ENCODE data around the gene SRR.

Gene SRR

DNA sequence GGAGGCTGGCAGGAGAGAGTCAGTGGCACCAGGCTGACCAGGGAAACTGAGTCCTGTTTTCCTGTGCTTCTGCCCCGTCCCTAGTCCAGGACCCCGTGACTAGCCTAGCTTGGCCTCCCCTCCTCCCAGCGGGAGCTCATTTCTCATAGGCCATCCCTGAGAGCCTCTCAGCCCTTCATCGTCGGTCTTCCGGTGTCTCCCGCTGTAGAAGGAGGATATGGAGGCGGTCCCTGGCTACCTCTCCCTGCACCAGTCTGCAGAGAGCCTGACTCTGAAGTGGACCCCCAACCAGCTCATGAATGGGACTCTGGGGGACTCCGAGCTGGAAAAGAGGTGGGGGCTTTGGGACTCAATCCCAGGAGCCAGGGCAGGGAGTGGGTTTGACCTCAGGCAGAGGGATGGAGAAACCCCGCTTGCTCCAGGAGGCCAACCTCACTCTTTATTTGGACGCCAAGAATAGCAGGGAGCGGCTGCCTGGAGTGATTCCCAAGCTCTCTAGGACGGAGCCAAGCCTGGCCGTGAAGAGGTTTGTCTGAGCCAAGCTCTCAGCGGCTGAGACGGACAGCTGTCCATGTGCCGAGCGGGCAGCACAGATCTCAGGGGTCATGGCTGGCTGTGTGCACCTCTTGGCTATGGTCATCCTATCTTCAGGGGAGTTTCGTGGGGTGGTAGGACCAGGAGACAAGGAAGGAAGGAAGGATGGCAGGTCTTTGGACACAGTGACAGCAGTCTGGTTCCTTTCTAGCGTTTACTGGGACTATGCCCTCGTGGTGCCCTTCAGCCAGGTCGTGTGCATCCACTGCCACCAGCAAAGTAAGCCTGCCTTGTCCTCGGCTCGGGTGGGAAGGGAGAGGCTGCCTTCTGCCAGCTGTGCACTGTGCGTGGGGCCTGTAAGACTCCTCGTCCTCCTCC is 60.4 kb downstream of the SRR start:
- H3K27me3 Mint-ChIP-seq: no peaks in the 10 kb centered on the region
- no peaks in the 10 kb centered on the region for H3K4me1 Mint-ChIP-seq
- no peak overlapping the region for H3K4me3 Mint-ChIP-seq
- no peak overlapping the region for H3K27ac Mint-ChIP-seq
- H3K9me3 Mint-ChIP-seq: no peaks in the 10 kb centered on the region
- H3K36me3 Mint-ChIP-seq: peaks cover 15% of the 10 kb centered on the region
- ATAC-seq (ENCODE audit: low read depth): no peak
- no peak for DNase-seq (ENCODE audit: low spot score in 2 of 2)

DNA sequence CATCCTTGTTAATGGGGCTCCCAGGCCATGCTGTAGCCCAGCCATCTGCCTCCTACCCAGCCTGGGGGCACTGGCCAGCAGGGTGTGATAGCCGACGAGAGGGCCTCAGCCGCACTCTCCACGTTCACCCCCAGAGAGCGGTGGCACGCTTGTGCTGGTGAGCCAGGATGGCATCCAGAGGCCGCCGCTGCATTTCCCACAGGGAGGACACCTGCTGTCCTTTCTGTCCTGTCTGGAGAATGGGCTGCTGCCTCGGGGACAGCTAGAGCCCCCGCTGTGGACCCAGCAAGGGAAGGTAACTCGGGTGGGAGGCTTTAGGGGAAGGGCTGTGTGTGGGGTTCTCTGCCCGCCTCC is 61.0 kb downstream of the SRR start:
- Mint-ChIP-seq H3K27me3 (no peaks in the 10 kb centered on the region), H3K36me3 (peaks cover 15% of the 10 kb centered on the region), H3K4me3 (no peak overlapping the region), H3K27ac (no peak overlapping the region), H3K4me1 (no peaks in the 10 kb centered on the region), H3K9me3 (no peaks in the 10 kb centered on the region)
- ATAC-seq (ENCODE audit: low read depth) (no peak), DNase-seq (ENCODE audit: low spot score in 2 of 2) (no peak)

DNA sequence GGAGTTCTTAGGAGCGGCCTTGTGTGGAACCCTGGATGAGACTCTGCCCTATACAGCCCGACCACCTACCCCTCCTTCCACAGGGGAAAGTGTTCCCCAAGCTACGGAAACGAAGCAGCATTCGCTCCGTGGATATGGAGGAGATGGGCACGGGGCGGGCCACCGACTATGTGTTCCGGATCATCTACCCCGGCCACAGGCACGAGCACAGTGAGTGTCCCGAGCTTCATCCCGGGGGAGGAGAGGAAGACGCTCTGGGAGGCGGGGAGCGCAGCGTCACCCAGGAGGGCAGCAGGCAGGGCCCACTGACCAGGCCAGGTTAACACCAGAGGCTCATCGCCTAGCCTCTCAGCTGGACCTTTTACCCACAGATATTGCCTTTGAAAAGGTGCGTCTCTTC is 61.4 kb downstream of the SRR start:
- Mint-ChIP-seq H3K9me3 (no peaks in the 10 kb centered on the region), H3K27ac (no peak overlapping the region), H3K36me3 (peaks cover 16% of the 10 kb centered on the region), H3K4me3 (no peak overlapping the region), H3K27me3 (no peaks in the 10 kb centered on the region), H3K4me1 (no peaks in the 10 kb centered on the region)
- DNase-seq (ENCODE audit: low spot score in 2 of 2) (no peak), ATAC-seq (ENCODE audit: low read depth) (no peak)

DNA sequence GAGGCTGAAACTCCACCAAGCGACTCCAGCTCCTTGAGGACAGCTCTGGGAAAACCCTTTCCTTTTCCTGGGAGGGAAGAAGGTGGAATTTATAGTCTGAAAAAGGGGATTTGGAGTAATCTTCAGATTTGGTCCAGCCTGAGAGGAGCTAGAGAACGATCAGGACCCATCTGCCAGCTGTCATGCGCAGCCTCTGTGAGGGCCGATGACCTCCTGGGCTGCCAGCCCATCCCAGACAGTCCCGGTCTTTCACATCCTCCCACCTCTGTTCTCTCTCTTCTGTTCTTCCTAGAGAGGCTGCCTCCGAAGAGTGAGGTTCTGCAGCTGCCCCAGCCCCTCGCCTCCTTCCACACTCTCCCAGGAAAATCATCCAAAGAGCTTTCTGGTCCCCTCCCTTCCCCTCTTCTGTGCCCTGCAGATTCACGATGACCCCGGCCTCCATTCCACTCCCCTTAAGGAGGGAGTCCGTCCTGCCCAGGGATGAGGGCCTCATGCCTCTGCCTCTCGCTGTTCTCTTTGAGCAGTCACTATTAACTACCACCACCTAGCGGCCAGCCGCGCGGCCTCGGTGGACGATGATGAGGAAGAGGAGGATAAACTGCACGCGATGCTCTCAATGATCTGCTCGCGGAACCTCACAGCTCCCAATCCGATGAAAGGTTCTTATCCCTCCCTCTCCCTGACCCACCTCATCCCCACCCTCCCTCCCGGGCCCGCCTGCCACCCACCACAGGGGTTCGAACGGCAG is 63.2 kb downstream of the SRR start:
- H3K9me3 Mint-ChIP-seq: no peaks in the 10 kb centered on the region
- no peak overlapping the region for H3K4me3 Mint-ChIP-seq
- no peaks in the 10 kb centered on the region for H3K27me3 Mint-ChIP-seq
- H3K36me3 Mint-ChIP-seq: peaks cover 21% of the 10 kb centered on the region
- H3K27ac Mint-ChIP-seq: no peak overlapping the region
- no peak for DNase-seq (ENCODE audit: low spot score in 2 of 2)
- H3K4me1 Mint-ChIP-seq: no peaks in the 10 kb centered on the region
- ATAC-seq (ENCODE audit: low read depth): no peak

DNA sequence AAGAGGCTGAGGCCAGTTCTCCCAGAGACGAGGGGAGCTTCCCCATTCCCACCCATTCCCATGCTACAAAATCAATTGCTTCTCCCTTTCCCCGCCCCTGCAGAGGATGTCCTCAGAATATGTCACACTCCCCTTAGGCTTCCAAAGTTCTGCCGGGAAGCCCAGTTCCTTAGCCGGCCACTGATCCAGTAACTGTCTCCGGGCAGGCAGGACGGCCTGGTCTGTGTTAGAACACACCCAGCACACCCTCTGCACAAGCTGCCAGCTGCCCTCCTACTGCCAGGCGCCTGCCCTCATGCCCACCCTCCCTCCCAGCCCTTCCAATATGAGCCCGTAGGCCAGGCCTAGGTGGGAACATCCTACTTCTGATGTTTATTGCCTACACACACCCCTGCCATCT is 64.6 kb downstream of the SRR start:
- Mint-ChIP-seq H3K27ac (no peak overlapping the region), H3K27me3 (no peaks in the 10 kb centered on the region), H3K9me3 (no peaks in the 10 kb centered on the region), H3K4me3 (no peak overlapping the region), H3K36me3 (peaks cover 14% of the 10 kb centered on the region), H3K4me1 (no peaks in the 10 kb centered on the region)
- no peak for ATAC-seq (ENCODE audit: low read depth)
- DNase-seq (ENCODE audit: low spot score in 2 of 2): no peak

DNA sequence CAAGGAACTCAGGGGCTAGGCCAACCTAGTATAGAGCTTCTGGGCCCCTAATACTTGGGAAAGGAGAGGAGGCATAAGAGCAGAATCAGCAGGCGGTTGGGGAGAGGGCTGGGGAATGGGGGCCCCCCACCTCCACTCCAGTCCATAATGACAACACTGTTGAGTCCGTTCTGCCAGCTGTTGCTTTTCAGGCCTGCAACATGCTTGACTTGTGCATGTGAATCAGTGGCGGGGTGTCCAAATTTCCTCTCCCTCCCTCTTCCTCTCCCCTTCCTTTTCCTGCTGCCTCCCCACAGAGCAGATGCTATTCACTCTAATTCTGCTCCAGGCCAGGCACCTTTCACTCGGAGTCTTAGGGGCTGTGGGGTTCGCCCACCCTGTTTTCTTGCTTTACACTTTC is 65.3 kb downstream of the SRR start:
- DNase-seq (ENCODE audit: low spot score in 2 of 2): no peak
- no peaks in the 10 kb centered on the region for H3K27me3 Mint-ChIP-seq
- ATAC-seq (ENCODE audit: low read depth): no peak
- no peaks in the 10 kb centered on the region for H3K4me1 Mint-ChIP-seq
- H3K36me3 Mint-ChIP-seq: peaks cover 12% of the 10 kb centered on the region
- no peaks in the 10 kb centered on the region for H3K9me3 Mint-ChIP-seq
- no peak overlapping the region for H3K27ac Mint-ChIP-seq
- H3K4me3 Mint-ChIP-seq: no peak overlapping the region

DNA sequence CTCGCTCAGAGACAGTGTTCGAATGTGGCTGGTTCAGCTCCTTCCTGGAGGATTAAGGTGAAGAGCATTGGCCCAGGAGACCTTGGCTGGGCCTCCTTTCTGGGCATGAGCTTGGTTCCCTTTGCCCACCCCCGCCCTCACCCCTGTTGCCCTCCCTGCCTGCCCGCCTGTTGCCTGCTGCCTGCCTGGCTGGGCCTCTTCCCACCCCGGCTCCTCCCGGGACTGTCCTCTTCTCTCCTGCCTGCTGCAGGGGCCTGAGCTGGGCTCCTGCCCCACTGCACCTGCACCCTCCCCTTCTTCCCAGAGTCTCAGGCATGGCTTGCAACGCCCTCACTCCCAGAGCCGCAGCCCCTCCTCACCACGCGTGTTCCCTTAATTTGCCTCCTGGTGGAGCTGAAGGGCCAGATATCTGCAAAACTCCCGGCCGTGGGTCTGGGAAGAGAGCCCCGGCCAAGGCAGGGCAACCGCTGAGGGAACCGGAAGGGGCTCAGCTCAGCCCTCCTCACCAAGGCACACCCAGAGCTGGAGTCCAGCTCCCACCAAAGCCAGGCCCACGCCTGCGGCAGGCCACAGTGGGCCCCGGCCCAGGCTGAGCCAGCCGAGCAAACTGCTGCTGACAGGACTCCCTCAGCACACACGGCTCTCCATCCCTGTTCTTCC is 65.9 kb downstream of the SRR start:
- Mint-ChIP-seq H3K9me3 (no peaks in the 10 kb centered on the region), H3K27ac (no peak overlapping the region), H3K36me3 (peaks cover 10% of the 10 kb centered on the region), H3K4me1 (no peaks in the 10 kb centered on the region), H3K27me3 (no peaks in the 10 kb centered on the region), H3K4me3 (no peak overlapping the region)
- ATAC-seq (ENCODE audit: low read depth) (no peak), DNase-seq (ENCODE audit: low spot score in 2 of 2) (no peak)

DNA sequence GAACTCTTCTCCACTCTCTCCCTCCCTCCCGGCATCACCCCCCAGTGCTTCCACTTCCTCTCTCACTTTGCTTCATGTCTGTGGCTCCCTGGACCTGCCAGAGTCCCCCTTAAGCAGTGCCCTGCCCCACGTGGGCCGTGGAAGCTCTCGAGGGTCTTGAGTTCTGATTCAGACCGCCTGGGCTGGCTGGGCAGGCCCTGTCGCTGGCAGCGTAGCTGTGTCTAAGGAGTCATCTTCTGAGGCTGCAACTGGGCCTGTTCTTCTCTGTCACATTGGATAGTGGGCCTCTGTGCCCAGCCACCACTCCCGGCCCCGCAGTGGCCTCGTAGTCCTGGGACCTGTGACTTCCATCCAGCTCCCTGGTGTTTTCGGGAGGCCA is 66.5 kb downstream of the SRR start:
- H3K27ac Mint-ChIP-seq: no peak overlapping the region
- DNase-seq (ENCODE audit: low spot score in 2 of 2) (no peak), ATAC-seq (ENCODE audit: low read depth) (no peak)
- H3K36me3 Mint-ChIP-seq: peaks cover 12% of the 10 kb centered on the region
- H3K9me3 Mint-ChIP-seq: no peaks in the 10 kb centered on the region
- H3K27me3 Mint-ChIP-seq: no peaks in the 10 kb centered on the region
- no peak overlapping the region for H3K4me3 Mint-ChIP-seq
- H3K4me1 Mint-ChIP-seq: no peaks in the 10 kb centered on the region

DNA sequence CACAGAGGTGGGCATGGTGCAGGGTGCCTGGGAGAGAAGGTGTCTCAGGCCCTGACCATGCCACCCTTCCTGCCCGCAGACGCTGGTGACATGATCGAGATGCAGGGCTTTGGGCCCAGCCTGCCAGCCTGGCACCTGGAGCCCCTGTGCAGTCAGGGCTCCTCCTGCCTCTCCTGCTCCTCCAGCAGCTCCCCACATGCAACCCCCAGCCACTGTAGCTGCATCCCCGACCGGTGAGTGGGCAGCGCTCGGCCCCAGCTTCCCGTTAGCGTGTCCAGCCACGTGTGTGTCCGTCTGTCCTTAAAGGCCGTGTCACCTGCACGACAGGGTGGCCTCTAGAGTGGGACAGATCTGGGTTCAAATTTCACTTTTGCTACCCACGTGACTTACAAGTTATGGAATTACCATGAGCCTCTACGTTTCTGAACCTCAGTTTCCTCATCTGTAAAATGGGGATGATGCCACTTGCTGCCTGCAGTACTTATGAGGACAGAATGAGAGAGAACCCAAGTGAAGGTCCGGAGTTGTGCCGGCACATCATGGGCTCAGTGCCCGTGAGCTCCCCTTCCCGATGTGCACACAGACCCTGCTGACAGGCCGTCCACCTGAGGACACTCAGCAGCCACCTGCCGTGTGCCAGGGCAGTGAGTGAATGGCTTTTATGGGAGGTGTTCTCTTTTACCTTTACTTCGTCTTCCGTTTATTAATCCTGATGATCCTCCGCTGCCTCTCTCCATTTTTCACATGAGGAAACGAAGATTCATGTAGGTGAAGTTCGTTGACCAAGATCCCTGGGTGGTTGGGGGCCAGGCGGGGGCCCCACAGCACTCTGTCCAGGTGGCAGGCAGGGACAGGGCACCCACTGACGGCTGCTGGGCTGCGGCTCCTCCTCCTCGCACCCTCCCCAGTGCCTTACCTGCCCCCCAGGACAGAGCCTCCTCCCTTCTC is 67.7 kb downstream of the SRR start:
- no peaks in the 10 kb centered on the region for H3K27me3 Mint-ChIP-seq
- no peaks in the 10 kb centered on the region for H3K9me3 Mint-ChIP-seq
- H3K27ac Mint-ChIP-seq: peak overlapping the region; percentile 35
- H3K4me1 Mint-ChIP-seq: no peaks in the 10 kb centered on the region
- DNase-seq (ENCODE audit: low spot score in 2 of 2) (no peak), ATAC-seq (ENCODE audit: low read depth) (no peak)
- peaks cover 9% of the 10 kb centered on the region for H3K36me3 Mint-ChIP-seq
- no peak overlapping the region for H3K4me3 Mint-ChIP-seq

DNA sequence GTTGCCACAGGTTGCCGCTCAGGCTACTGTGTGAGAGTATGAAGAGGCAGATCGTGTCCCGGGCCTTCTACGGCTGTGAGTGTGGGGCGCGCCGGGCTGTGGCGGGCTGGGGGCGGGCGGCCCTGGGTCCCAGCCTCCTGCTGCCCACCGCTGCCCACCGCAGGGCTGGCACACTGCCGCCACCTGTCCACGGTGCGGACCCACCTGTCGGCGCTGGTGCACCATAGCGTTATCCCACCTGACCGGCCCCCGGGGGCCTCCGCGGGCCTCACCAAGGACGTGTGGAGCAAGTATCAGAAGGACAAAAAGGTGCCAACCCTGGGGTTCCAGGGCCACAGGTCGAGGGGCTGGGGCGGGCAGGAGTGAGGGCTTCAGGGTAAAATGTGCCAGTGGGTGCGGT is 68.4 kb downstream of the SRR start:
- Mint-ChIP-seq H3K27ac (no peak overlapping the region), H3K27me3 (no peaks in the 10 kb centered on the region), H3K4me1 (no peaks in the 10 kb centered on the region), H3K36me3 (peaks cover 12% of the 10 kb centered on the region), H3K9me3 (no peaks in the 10 kb centered on the region), H3K4me3 (no peak overlapping the region)
- no peak for ATAC-seq (ENCODE audit: low read depth)
- DNase-seq (ENCODE audit: low spot score in 2 of 2): no peak

DNA sequence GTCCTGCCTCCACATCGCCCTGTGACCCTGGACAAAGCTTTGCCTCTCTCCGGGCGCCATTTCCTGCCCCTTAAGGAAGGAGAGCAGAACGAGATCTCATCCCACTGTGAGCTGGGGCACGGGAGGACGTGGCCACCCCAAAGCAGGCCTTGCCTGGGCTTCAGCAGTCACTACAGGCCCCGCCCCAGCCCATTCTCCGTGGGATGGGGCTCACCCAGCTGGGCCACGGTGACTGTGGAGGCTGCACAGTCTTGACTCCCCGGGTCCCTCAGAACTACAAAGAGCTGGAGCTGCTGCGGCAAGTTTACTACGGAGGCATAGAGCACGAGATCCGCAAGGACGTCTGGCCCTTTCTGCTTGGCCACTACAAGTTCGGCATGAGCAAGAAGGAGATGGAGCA is 68.9 kb downstream of the SRR start:
- DNase-seq (ENCODE audit: low spot score in 2 of 2): no peak
- no peaks in the 10 kb centered on the region for H3K27me3 Mint-ChIP-seq
- H3K27ac Mint-ChIP-seq: no peak overlapping the region
- H3K4me3 Mint-ChIP-seq: no peak overlapping the region
- peaks cover 11% of the 10 kb centered on the region for H3K36me3 Mint-ChIP-seq
- no peak for ATAC-seq (ENCODE audit: low read depth)
- H3K4me1 Mint-ChIP-seq: no peaks in the 10 kb centered on the region
- H3K9me3 Mint-ChIP-seq: no peaks in the 10 kb centered on the region

DNA sequence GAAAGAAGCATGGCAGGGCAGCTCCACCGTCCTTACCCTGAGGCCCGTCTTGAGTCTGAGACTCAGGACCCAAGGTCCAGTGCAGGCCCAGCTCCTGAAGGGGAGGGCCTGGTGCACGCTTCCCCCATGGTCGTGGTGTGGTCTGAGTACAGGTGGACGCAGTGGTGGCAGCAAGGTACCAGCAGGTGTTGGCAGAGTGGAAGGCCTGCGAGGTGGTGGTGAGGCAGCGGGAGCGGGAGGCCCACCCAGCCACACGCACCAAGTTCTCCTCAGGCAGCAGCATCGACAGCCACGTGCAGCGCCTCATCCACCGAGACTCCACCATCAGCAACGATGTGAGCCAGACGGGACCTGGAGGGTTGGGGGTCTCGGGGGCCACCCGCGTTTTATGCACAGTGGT is 69.4 kb downstream of the SRR start:
- no peaks in the 10 kb centered on the region for H3K4me1 Mint-ChIP-seq
- ATAC-seq (ENCODE audit: low read depth): no peak
- H3K9me3 Mint-ChIP-seq: no peaks in the 10 kb centered on the region
- peaks cover 11% of the 10 kb centered on the region for H3K36me3 Mint-ChIP-seq
- H3K27ac Mint-ChIP-seq: no peak overlapping the region
- H3K27me3 Mint-ChIP-seq: no peaks in the 10 kb centered on the region
- H3K4me3 Mint-ChIP-seq: no peak overlapping the region
- no peak for DNase-seq (ENCODE audit: low spot score in 2 of 2)
